Smooth muscle cell (in vitro differentiated cells): Measurements from ENCODE around the gene TFR2. TPM values are rescaled to one million over a fixed set of nuclear protein-coding genes. Genes with fewer than 3 reads are reported as not detected.

Source experiments
- DNase-seq: peaks from one replicate; lab custom pipeline; 2025; ENCODE audit not compliant: unreplicated experiment; lab: John Stamatoyannopoulos, UW
- H2AFZ ChIP-seq: fragments of 200-600 bp; sonication (generic); 2 replicates; pipeline ENCODE4 v1.6.0; 2016; ENCODE audit warnings: antibody characterized with exemption, low read depth, mild to moderate bottlenecking
- H3F3A ChIP-seq: fragments of 200-600 bp; sonication (generic); 2 replicates; pipeline ENCODE4 v1.6.0; 2017; ENCODE audit warnings: antibody characterized with exemption, low read depth
- H3K27ac ChIP-seq: fragments of 200-600 bp; sonication (generic); 2 replicates; pipeline ENCODE4 v1.5.1; 2016; ENCODE audit warnings: low read depth, mild to moderate bottlenecking
- H3K27me3 ChIP-seq: fragments of 200-600 bp; sonication (generic); 2 replicates; pipeline ENCODE4 v1.6.1; 2016; ENCODE audit warnings: low read depth, mild to moderate bottlenecking
- H3K36me3 ChIP-seq: fragments of 200-600 bp; sonication (generic); 2 replicates; pipeline ENCODE4 v1.5.1; 2016; ENCODE audit warnings: low read depth
- H3K4me1 ChIP-seq: fragments of 200-600 bp; sonication (generic); 2 replicates; pipeline ENCODE4 v1.5.1; 2016; ENCODE audit warnings: low read depth
- H3K4me2 ChIP-seq: fragments of 200-600 bp; sonication (generic); 2 replicates; pipeline ENCODE4 v1.6.0; 2016; ENCODE audit warnings: mild to moderate bottlenecking
- H3K4me3 ChIP-seq: fragments of 200-600 bp; sonication (generic); 2 replicates; pipeline ENCODE4 v1.5.1; 2016; ENCODE audit warnings: mild to moderate bottlenecking
- H3K79me2 ChIP-seq: fragments of 200-600 bp; sonication (generic); 2 replicates; pipeline ENCODE4 v1.6.0; 2016; ENCODE audit warnings: low read depth, mild to moderate bottlenecking
- H3K9ac ChIP-seq: fragments of 200-600 bp; sonication (generic); 2 replicates; pipeline ENCODE4 v1.6.0; 2016; ENCODE audit warnings: low read depth
- H3K9me3 ChIP-seq: fragments of 200-600 bp; sonication (generic); replicated peaks from 2 replicates; pipeline ENCODE4 v1.5.1; 2016; ENCODE audit warnings: low read depth
- H4K20me1 ChIP-seq: fragments of 200-600 bp; sonication (generic); 2 replicates; pipeline ENCODE4 v1.6.0; 2016; ENCODE audit warnings: low read depth
- WGBS: methylation state at CpG from one replicate; pipeline ENCODE4 v1.1.7; 2016; ENCODE audit warnings: low lambda C conversion rate; 5-methylcytosine and 5-hydroxymethylcytosine counted together
- polyA plus RNA-seq: library from polyadenylated mRNA; unstranded; fragments of >200 nt; fragmentation: Nextera tagmentation; extraction: Ambion mirVana; gene quantifications from 2 replicates; pipeline ENCODE4 v1.2.1, GENCODE V29; 2016
- small RNA-seq: library from RNA; depleted of rRNA; stranded (forward); fragments of <200 nt; gene quantifications from one replicate; pipeline ENCODE3, GENCODE V24; 2014
- total RNA-seq: library from RNA; depleted of rRNA; stranded (reverse); fragments of >200 nt; gene quantifications from 2 replicates; pipeline ENCODE4 v1.2.3, GENCODE V29; 2014
- TF ChIP-seq, protein P1 (sequence below): fragments of 200-600 bp; sonication (generic); IDR thresholded peaks from 2 replicates; pipeline ENCODE4 v1.5.1; 2017; ENCODE audit warnings: borderline replicate concordance, mild to moderate bottlenecking, antibody characterized with exemption; ENCODE audit not compliant: insufficient read depth, poor library complexity, severe bottlenecking

TFR2 gene
- total and polyA plus RNA-seq, 2 experiments from 2014 or later = 1.9 to 3.2 TPM

DNA sequence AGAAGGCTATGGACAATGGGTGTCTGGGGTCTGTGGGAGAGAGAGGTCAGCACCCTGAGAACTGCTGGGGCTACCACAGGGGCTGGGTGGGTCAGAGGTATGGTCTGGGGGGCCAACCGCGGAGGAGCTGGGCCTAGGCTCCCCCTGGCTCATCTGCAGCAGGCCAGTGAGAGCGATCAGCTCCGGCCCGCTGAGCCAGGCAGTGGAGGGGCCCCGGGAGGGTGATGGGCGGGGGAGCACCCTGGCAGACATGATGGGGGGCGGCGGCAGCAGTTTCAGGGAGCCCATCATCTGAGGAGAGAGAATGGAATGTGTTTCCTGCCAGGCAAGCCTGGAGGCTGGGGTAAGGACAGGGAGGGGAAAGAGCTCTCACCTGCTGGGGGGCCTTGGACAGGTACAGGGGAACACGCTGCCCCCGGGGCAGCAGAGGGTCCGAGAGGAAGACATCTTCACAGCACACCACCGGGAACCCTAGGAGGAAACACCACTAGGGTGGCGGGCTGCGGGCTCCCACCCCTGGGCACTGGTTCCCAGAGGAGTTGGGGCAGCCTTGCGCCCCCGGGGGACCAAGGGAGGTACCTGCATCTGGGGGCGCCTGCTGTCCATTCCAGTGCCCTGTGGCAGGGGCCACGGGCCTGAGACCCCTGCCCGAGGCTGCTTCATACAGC, 68.9 kb downstream of the TFR2 start:
- no peaks in the 10 kb centered on the region for H3F3A ChIP-seq
- 89% methylated on average over 20 of the region's 20 CpGs for WGBS
- H2AFZ ChIP-seq = no peak overlapping the region
- TF ChIP-seq, protein P1, sequence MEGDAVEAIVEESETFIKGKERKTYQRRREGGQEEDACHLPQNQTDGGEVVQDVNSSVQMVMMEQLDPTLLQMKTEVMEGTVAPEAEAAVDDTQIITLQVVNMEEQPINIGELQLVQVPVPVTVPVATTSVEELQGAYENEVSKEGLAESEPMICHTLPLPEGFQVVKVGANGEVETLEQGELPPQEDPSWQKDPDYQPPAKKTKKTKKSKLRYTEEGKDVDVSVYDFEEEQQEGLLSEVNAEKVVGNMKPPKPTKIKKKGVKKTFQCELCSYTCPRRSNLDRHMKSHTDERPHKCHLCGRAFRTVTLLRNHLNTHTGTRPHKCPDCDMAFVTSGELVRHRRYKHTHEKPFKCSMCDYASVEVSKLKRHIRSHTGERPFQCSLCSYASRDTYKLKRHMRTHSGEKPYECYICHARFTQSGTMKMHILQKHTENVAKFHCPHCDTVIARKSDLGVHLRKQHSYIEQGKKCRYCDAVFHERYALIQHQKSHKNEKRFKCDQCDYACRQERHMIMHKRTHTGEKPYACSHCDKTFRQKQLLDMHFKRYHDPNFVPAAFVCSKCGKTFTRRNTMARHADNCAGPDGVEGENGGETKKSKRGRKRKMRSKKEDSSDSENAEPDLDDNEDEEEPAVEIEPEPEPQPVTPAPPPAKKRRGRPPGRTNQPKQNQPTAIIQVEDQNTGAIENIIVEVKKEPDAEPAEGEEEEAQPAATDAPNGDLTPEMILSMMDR = no peak
- no peaks in the 10 kb centered on the region for H3K79me2 ChIP-seq
- H3K9me3 ChIP-seq = no peaks in the 10 kb centered on the region
- peaks cover 7% of the 10 kb centered on the region for H3K27me3 ChIP-seq
- no peak overlapping the region for H3K4me2 ChIP-seq
- no peak overlapping the region for H3K9ac ChIP-seq
- H3K27ac ChIP-seq = no peak overlapping the region
- H3K36me3 ChIP-seq = no peaks in the 10 kb centered on the region
- H3K4me3 ChIP-seq = no peak overlapping the region
- DNase-seq = no peak
- peaks cover 11% of the 10 kb centered on the region for H3K4me1 ChIP-seq
- no peaks in the 10 kb centered on the region for H4K20me1 ChIP-seq

DNA sequence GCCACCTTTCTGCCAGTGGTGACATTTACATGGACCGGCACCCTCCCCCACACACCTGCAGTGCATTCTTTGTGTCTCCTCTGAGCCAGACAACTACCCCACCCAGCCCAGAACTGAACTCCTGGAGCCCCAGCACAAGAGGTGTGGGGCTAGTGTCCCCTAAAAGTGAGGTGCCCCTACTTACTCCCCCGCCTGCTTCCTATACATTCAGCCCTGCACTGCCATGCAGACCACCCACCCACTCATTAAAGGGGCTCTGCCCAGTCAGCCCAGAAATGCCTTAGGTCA, 69.6 kb downstream of the TFR2 start:
- Histone ChIP-seq H3K27ac (no peak overlapping the region), H3K9me3 (no peaks in the 10 kb centered on the region), H3K36me3 (no peaks in the 10 kb centered on the region), H3K4me3 (no peak overlapping the region), H2AFZ (no peak overlapping the region), H3K4me1 (peaks cover 11% of the 10 kb centered on the region), H3K9ac (no peak overlapping the region), H3K4me2 (no peak overlapping the region), H3K27me3 (peaks cover 7% of the 10 kb centered on the region), H3F3A (no peaks in the 10 kb centered on the region), H3K79me2 (no peaks in the 10 kb centered on the region), H4K20me1 (no peaks in the 10 kb centered on the region)
- DNase-seq = no peak
- TF ChIP-seq, protein P1 = no peak
- 100% methylated on average over 2 of the region's 2 CpGs for WGBS

DNA sequence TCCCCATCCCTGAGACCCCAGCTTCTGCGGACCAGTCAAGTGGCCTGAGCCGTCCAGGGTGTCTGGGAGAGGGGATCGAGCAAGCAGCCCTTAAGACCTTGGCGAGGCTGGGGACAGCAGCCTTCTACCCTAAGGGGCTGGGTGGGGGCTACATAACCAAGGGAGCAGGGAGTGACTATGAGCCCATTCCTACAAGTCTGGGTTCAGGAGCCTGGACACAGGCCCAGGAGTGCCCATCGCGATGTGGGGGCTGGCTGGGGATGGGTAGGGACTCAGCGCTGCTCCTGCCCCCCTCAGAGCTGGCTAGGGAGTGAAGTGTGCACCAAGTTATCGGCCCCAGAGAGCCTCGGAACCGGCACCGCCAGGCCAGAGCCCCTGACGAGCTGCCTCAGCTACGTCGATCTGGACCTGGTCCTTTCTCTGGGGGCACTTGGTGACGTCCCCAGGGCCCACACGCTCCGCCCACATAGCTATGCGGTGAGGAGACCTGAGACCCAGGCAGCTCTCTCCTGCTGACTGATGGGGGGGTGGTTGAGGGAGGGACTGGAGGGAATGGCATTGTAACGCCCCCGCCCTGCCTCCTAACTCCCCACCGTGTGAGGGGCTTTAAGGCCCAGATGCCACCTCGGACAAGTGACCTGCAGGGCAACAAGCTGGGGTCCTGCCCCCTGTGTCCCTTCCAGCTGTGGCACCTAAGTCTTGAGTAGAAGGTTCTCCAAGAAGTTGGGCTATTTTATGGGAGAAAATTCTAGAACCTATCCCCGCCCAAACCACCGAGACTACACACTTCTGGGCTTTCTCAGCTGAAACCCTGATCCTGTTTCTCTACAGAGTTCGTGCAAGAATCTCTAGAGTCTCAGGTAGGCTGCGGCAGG, 70.2 kb downstream of the TFR2 start:
- Histone ChIP-seq H3K9ac (no peak overlapping the region), H3K79me2 (no peaks in the 10 kb centered on the region), H3K4me1 (peaks cover 11% of the 10 kb centered on the region), H3K4me3 (no peak overlapping the region), H3F3A (no peaks in the 10 kb centered on the region), H2AFZ (no peak overlapping the region), H3K9me3 (no peaks in the 10 kb centered on the region), H3K27me3 (peaks cover 7% of the 10 kb centered on the region), H3K27ac (no peak overlapping the region), H3K36me3 (no peaks in the 10 kb centered on the region), H4K20me1 (no peaks in the 10 kb centered on the region), H3K4me2 (no peak overlapping the region)
- TF ChIP-seq, protein P1 = no peak
- 61% methylated on average over 26 of the region's 26 CpGs for WGBS
- DNase-seq = no peak

Small RNA genes within 50 kb of the gene (small RNA-seq; reads per million reads assigned to genes)
- gene SAP25 = not detected

Other genes starting within 250 kb of the TFR2 start
- gene ZCWPW1, start 212.8 kb downstream of the TFR2 start, total RNA-seq = 0.27 and 5.3 TPM in 2 replicates
- 3.8 and 3.9 TPM in 2 replicates for gene ZCWPW1, start 212.8 kb downstream of the TFR2 start, polyA plus RNA-seq
- 19.7 and 20.3 TPM in 2 replicates for gene MEPCE, start 211.7 kb downstream of the TFR2 start, total RNA-seq
- 14.8 and 14.9 TPM in 2 replicates for gene MEPCE, start 211.7 kb downstream of the TFR2 start, polyA plus RNA-seq
- gene PPP1R35, start 205.1 kb downstream of the TFR2 start, total RNA-seq = 12.5 and 21.5 TPM in 2 replicates
- 41.6 and 46.0 TPM in 2 replicates for gene PPP1R35, start 205.1 kb downstream of the TFR2 start, polyA plus RNA-seq
- not detected in 2 replicates for gene SPACDR, start 177.3 kb downstream of the TFR2 start, total RNA-seq
- 0.58 and 2.2 TPM in 2 replicates for gene SPACDR, start 177.3 kb downstream of the TFR2 start, polyA plus RNA-seq
- gene TSC22D4, start 162.3 kb downstream of the TFR2 start, total RNA-seq = 14.5 and 20.0 TPM in 2 replicates
- 46.9 and 51.1 TPM in 2 replicates for gene TSC22D4, start 162.3 kb downstream of the TFR2 start, polyA plus RNA-seq
- gene NYAP1, start 157.6 kb downstream of the TFR2 start, total RNA-seq = 1.6 and 2.3 TPM in 2 replicates
- gene NYAP1, start 157.6 kb downstream of the TFR2 start, polyA plus RNA-seq = 0.07 TPM in 1 of 2 replicates, not detected in the other
- 2.7 TPM in 2 replicates for gene AGFG2, start 102.3 kb downstream of the TFR2 start, total RNA-seq
- 4.0 and 8.4 TPM in 2 replicates for gene AGFG2, start 102.3 kb downstream of the TFR2 start, polyA plus RNA-seq
- gene SAP25, start 67.7 kb downstream of the TFR2 start, total RNA-seq = not detected in 2 replicates
- 1.9 and 2.6 TPM in 2 replicates for gene SAP25, start 67.7 kb downstream of the TFR2 start, polyA plus RNA-seq
- gene LRCH4, start 55.4 kb downstream of the TFR2 start, total RNA-seq = 31.9 and 48.2 TPM in 2 replicates
- gene LRCH4, start 55.4 kb downstream of the TFR2 start, polyA plus RNA-seq = 58.5 and 68.2 TPM in 2 replicates
- gene FBXO24, start 55.2 kb downstream of the TFR2 start, total RNA-seq = 0.22 and 0.67 TPM in 2 replicates
- 0.61 and 1.2 TPM in 2 replicates for gene FBXO24, start 55.2 kb downstream of the TFR2 start, polyA plus RNA-seq
- 169 TPM in 2 replicates for gene PCOLCE, start 39.2 kb downstream of the TFR2 start, total RNA-seq
- gene PCOLCE, start 39.2 kb downstream of the TFR2 start, polyA plus RNA-seq = 526 and 754 TPM in 2 replicates
- gene MOSPD3, start 29.0 kb downstream of the TFR2 start, total RNA-seq = 10.5 and 12.1 TPM in 2 replicates
- gene MOSPD3, start 29.0 kb downstream of the TFR2 start, polyA plus RNA-seq = 46.9 and 47.8 TPM in 2 replicates
- not detected in 2 replicates for gene ACTL6B, start 14.9 kb upstream of the TFR2 start, total RNA-seq
- gene ACTL6B, start 14.9 kb upstream of the TFR2 start, polyA plus RNA-seq = not detected in 2 replicates
- 90.7 and 91.7 TPM in 2 replicates for gene GNB2, start 32.2 kb upstream of the TFR2 start, total RNA-seq
- 219 and 238 TPM in 2 replicates for gene GNB2, start 32.2 kb upstream of the TFR2 start, polyA plus RNA-seq
- gene GIGYF1, start 52.7 kb upstream of the TFR2 start, total RNA-seq = 10.7 and 13.1 TPM in 2 replicates
- 8.5 and 11.8 TPM in 2 replicates for gene GIGYF1, start 52.7 kb upstream of the TFR2 start, polyA plus RNA-seq
- 19.5 and 19.6 TPM in 2 replicates for gene POP7, start 64.6 kb upstream of the TFR2 start, total RNA-seq
- gene POP7, start 64.6 kb upstream of the TFR2 start, polyA plus RNA-seq = 58.7 and 62.3 TPM in 2 replicates
- not detected in 2 replicates for gene EPO, start 78.9 kb upstream of the TFR2 start, total RNA-seq
- gene EPO, start 78.9 kb upstream of the TFR2 start, polyA plus RNA-seq = not detected in 2 replicates
- not detected in 2 replicates for gene ZAN, start 92.0 kb upstream of the TFR2 start, total RNA-seq
- not detected in 2 replicates for gene ZAN, start 92.0 kb upstream of the TFR2 start, polyA plus RNA-seq
- gene EPHB4, start 186.0 kb upstream of the TFR2 start, total RNA-seq = 45.4 and 49.4 TPM in 2 replicates
- 50.5 and 56.3 TPM in 2 replicates for gene EPHB4, start 186.0 kb upstream of the TFR2 start, polyA plus RNA-seq
- gene SLC12A9, start 211.2 kb upstream of the TFR2 start, total RNA-seq = 8.9 and 16.8 TPM in 2 replicates
- 12.1 and 17.8 TPM in 2 replicates for gene SLC12A9, start 211.2 kb upstream of the TFR2 start, polyA plus RNA-seq
- gene TRIP6, start 225.8 kb upstream of the TFR2 start, total RNA-seq = 41.9 and 46.8 TPM in 2 replicates
- gene TRIP6, start 225.8 kb upstream of the TFR2 start, polyA plus RNA-seq = 65.6 and 87.0 TPM in 2 replicates
- 17.8 and 32.1 TPM in 2 replicates for gene SRRT, start 233.6 kb upstream of the TFR2 start, total RNA-seq
- gene SRRT, start 233.6 kb upstream of the TFR2 start, polyA plus RNA-seq = 63.6 and 87.5 TPM in 2 replicates
- 0.31 and 1.2 TPM in 2 replicates for gene UFSP1, start 248.2 kb upstream of the TFR2 start, total RNA-seq
- 2.6 and 2.9 TPM in 2 replicates for gene UFSP1, start 248.2 kb upstream of the TFR2 start, polyA plus RNA-seq